NCI-H526 treated with DMSO at 0.1 percent for 48 hours (cell line): Measurements from ENCODE around the gene APBA3.

Experiments
- DNase-seq: peaks from one replicate; lab custom pipeline; 2025; lab: John Stamatoyannopoulos, UW

The APBA3 gene, protein sequence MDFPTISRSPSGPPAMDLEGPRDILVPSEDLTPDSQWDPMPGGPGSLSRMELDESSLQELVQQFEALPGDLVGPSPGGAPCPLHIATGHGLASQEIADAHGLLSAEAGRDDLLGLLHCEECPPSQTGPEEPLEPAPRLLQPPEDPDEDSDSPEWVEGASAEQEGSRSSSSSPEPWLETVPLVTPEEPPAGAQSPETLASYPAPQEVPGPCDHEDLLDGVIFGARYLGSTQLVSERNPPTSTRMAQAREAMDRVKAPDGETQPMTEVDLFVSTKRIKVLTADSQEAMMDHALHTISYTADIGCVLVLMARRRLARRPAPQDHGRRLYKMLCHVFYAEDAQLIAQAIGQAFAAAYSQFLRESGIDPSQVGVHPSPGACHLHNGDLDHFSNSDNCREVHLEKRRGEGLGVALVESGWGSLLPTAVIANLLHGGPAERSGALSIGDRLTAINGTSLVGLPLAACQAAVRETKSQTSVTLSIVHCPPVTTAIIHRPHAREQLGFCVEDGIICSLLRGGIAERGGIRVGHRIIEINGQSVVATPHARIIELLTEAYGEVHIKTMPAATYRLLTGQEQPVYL

GRCh38 chr19:3761382-3762129 lies at the start of gene APBA3:
TSS of gene APBA3 (minus strand) at chr19:3761692. CDS start at chr19:3760264, 1,428 bp downstream.
- DNase-seq = peak; percentile 34

GRCh38 chr19:3810708-3811355 lies 49.3 kb upstream of the APBA3 start:
- no peak for DNase-seq

- DNase-seq = peak; percentile 57
Observed at GRCh38 chr19:3809881-3810707, 48.6 kb upstream of the APBA3 start.

- no peak for DNase-seq
Observed at GRCh38 chr19:3808420-3809143, 47.1 kb upstream of the APBA3 start.

DNA sequence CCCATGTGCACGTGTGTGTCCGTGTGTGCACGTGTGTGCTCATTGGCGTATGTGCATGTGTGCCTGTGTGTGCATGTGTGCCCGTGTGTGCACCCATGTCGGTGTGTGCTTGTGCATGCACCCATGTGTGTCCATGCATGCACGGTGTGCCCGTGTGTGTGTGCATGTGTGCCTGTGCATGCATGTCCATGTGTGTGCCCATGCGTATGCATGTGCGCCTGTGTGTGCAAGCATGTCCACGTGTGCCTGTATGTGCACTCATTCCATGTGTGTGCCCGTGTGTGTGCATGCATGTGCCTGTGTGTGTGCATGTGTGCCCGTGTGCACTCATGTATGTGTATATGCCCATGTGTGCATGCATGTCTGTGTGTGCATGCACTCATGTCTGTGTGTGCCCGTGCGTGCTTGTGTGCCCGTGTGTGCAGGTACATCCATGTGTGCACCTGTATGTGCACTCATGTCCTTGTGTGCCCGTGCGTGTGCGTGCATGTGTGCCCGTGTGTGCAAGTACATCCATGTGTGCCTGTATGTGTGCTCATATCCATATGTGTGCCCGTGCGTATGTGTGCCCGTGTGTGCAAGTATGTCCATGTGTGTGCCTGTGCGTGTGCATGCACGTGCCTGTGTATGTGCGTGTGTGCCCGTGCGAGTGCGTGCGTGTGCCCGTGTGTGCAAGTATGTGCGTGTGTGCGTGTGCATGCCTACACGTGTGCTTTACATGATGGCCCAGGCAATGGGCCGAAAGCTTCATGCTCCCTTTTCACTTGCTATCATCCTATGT lies 46.3 kb upstream of the APBA3 start:
- no peak for DNase-seq

GRCh38 chr19:3807131-3807480 lies 45.6 kb upstream of the APBA3 start:
- DNase-seq = no peak

DNA sequence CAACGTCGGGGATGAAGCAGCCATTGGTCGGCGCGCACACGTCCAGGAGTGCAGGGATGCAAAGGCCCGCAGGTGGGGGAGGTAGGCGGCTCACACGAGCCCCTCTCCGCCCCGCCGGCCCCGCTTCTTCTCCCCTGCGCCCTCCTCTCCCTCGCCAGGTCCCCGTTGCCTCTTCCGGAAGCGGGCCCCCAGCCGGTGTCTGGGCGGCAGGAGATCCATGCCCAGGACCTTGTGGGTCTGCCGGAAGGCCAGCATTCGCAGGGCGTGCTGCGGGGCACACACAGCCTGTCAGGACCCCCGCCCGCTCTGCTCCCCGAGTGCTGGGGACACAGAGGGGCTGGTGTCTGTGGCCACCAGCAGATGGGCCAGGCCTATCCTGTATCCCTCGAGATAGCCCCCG lies 44.4 kb upstream of the APBA3 start:
- DNase-seq = no peak

GRCh38 chr19:3804429-3804828 lies 42.9 kb upstream of the APBA3 start:
- DNase-seq = no peak

DNA sequence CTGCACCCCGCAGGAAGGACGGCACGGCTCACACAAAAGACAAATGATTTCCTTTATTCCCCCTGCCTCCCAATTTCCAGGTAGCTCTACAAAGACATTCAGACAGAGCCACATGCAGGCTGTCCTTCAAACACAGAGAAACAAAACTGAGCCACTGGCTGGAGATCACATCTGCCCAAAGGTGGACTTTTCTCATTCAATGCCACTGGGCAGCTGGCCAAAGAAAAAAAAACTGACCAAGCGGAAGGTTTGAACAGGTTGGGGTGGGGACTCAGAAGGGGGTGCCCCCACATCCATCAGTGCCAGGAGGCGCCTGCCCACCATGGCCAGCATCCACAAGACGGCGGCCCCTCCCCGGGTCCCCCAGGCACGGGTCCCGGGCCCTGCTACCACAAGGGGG lies 42.5 kb upstream of the APBA3 start:
- no peak for DNase-seq

DNA sequence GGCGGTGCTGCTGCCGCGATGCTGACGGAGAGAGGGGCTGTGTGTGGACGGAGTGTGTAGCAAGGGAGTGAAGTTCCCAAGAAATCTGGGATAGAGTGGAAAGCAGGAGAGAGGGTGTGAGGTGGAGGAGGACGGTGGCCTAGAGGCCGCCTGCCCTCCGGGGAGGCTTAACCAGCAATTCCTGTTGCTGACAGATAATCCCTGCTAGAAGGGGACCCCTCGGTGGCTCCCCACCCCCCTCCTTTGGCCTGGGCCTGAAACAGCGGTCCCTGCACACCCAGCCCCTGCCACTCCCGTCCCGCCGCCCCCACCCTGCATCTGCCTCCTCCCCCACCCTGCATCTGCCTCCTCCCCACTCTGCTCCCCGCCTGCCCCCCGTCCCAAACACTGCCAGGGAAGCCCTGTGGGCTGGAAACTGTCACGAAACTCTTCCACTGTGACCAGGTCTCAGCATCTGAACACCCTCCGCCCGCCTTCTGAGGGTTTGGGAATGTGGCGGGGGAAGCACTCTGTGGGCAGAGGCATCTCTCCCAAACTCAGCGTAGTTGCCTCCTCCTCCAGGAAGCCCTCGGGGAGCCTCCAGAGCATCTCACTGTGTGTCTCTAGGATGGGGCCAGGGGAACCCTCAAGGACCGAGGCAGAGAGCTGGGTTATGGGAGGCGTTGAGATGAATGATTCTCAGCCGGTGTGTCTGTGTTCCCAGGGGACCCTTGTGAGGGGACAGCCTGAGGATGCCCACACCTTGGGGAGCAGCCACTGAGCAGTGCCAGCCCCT lies 41.8 kb upstream of the APBA3 start:
- DNase-seq = no peak

DNA sequence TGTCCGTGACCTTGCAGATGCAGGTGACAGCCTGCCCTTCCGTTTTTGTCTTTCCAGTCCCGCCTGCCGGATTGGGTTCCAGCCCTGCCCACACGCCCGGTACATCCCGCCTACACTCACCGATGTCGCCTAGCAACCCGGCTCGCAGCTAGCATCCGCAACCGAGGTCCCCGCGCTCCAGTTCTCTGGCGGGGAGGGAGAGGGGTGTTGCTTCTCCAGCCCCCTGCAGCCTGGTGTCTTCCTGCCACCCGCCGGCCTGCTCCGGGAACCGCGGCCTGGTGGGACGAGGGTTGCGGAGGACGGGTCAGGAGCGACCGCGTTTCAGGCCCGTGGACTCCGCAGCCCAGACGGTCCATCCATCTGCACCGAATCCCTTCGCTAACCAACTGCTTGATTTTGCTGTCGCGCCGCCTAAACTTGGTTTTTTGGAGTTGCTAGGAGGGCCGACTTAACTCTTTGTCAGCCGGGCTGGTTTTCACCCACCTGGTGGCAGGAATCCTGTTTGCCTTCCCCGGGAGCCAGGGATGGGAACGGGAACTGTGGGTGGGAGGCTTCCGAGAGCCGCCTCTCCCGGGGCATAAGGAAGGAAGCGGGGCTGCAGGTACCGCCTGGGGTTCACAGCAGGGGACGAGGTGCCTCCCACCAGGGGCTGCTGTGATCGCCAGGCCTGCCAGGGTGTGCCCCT lies 40.1 kb upstream of the APBA3 start:
- peak; percentile 4 for DNase-seq

GRCh38 chr19:3800996-3801395 lies 39.5 kb upstream of the APBA3 start:
- no peak for DNase-seq

DNA sequence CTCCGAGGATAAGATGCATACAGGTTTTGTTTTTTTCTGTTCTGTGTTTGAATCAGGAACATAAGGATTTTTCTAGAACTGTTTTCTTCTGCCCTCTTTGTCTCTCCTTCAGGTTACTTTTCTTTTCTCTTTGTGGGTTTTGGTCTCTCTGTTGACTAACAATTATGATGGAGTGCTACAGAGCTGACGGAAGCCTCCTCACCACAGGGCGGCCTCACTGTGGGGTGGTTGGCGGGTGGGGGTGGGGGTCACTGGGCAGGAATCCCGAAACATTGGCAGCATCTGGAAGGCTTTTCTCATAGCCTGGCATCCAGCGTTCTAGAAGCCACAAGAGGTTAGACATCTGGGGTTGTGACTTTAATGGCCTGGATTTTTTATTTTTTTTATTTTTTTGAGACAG lies 36.6 kb upstream of the APBA3 start:
- no peak for DNase-seq

DNA sequence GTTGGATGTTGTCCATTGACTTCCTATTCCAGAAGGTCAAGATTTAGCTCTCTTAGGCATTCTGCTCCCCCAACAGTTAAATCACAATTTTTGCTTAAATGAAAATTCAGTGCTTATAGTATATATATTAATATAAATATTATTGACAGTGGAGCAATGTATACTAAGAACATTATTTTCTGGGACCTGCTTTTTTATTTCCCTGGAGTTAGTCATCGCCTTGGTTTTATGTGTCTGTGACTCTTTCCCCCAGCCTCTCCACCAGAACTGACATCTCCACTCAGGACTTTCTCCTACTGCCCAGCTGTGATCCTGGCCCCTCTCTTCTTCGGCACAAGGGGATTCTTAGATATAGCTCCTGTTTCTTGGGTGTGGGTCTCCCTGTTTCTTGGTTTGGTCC lies 34.9 kb upstream of the APBA3 start:
- no peak for DNase-seq

- DNase-seq = no peak
Observed at GRCh38 chr19:3793799-3794198, 32.3 kb upstream of the APBA3 start.

DNA sequence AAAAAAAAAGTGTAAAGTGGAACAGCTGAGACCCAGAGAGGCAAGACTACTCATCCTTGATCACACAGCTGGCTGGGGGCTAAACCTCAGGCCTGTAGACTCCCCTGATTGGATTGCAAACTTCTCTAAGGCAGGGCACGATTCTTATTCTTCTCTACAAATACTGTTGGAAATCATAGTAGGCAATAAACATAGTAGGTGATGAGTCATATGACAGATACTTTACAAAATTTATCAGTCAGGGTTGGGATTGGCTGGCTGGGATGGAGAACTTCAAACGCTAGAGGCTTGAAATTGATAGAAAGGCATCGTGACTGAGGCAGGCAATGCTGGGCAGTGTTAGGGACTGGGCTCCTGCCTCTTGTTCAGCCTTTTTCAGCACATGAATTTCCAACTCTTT lies 30.6 kb upstream of the APBA3 start:
- DNase-seq = no peak

- DNase-seq = no peak
Observed at GRCh38 chr19:3790941-3791340, 29.4 kb upstream of the APBA3 start.

GRCh38 chr19:3790209-3790734 lies 28.8 kb upstream of the APBA3 start:
- no peak for DNase-seq
